Skeletal muscle tissue (tissue), 4 donors: ENCODE measurements around the gene TENM4. TPM values are rescaled to one million over a fixed set of nuclear protein-coding genes. Genes with fewer than 3 reads are reported as not detected.
"Not testable (repeated sequence)": the region's sequence is repeated elsewhere in the genome, so short reads cannot be mapped to it uniquely, and the experiment has no call there.

Source experiments
- H3K27ac ChIP-seq: one replicate; pipeline ENCODE4 v1.7.0; 2013; ENCODE audit warnings: mild to moderate bottlenecking, low read depth, low read length, inconsistent platforms
- H3K27me3 ChIP-seq, 3 donors: one replicate each; pipeline ENCODE4 v1.7.0; 2013; ENCODE audit warnings: low read length in 3 of 3; ENCODE audit not compliant: control insufficient read depth in 3 of 3, insufficient read depth in 3 of 3
- H3K36me3 ChIP-seq, 3 donors: one replicate each; pipeline ENCODE4 v1.7.0; 2013; ENCODE audit warnings: low read length in 3 of 3; ENCODE audit not compliant: control insufficient read depth in 3 of 3, insufficient read depth in 3 of 3
- H3K4me1 ChIP-seq, 3 donors: one replicate each; pipeline ENCODE4 v1.7.0; 2013; ENCODE audit warnings: low read length in 3 of 3, mild to moderate bottlenecking in 3 of 3; ENCODE audit not compliant: control insufficient read depth in 3 of 3, insufficient read depth in 3 of 3
- H3K4me3 ChIP-seq, 3 donors: one replicate each; pipeline ENCODE4 v1.7.0; 2013; ENCODE audit warnings: low read length in 3 of 3
- H3K9ac ChIP-seq, 3 donors: one replicate each; pipeline ENCODE4 v1.7.0; 2013; ENCODE audit warnings: low read length in 3 of 3, mild to moderate bottlenecking in 3 of 3, moderate library complexity in 2 of 3, low read depth in 1 of 3
- H3K9me3 ChIP-seq, 3 donors: one replicate each; pipeline ENCODE4 v1.7.0; 2013; ENCODE audit warnings: low read length in 3 of 3; ENCODE audit not compliant: control insufficient read depth in 3 of 3
- total RNA-seq: library from RNA; depleted of rRNA; stranded (reverse); fragments of >200 nt; gene quantifications from one replicate; pipeline ENCODE4 v1.2.3, GENCODE V29; 2014
- donor health status: Osteomylitis.

TENM4 gene
- total RNA-seq, 1 donor from 2014 or later: 18.3 TPM

DNA sequence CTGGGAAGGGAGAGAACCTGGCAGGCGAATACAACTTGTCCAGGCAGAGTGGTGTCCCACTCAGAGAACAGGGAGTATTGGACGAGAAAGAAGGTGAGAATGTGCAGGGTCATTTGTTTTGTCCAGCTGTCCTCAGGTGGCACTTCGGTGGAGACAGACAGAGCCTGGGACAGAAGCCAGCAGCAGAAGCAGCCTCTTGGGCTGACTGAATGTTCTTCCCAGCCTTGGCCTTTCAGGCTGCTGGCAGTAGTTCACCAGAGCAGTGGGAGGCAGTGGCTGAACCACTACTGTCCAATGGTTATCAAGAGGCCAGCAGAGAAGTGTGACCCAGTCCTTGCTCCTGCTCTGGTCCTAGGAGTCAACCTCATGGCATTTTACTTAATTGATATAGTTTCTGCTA lies 535.1 kb downstream of the TENM4 start:
- Histone ChIP-seq H3K9me3 (no peaks in the 10 kb centered on the region), H3K27me3 (peaks cover 0 to 6% (median 3%) of the 10 kb centered on the region in 3 donors), H3K4me1 (peaks cover 0 to 7% (median 3%) of the 10 kb centered on the region in 3 donors), H3K27ac (no peak overlapping the region), H3K36me3 (no peaks in the 10 kb centered on the region), H3K9ac (no peak overlapping the region), H3K4me3 (no peak overlapping the region)

DNA sequence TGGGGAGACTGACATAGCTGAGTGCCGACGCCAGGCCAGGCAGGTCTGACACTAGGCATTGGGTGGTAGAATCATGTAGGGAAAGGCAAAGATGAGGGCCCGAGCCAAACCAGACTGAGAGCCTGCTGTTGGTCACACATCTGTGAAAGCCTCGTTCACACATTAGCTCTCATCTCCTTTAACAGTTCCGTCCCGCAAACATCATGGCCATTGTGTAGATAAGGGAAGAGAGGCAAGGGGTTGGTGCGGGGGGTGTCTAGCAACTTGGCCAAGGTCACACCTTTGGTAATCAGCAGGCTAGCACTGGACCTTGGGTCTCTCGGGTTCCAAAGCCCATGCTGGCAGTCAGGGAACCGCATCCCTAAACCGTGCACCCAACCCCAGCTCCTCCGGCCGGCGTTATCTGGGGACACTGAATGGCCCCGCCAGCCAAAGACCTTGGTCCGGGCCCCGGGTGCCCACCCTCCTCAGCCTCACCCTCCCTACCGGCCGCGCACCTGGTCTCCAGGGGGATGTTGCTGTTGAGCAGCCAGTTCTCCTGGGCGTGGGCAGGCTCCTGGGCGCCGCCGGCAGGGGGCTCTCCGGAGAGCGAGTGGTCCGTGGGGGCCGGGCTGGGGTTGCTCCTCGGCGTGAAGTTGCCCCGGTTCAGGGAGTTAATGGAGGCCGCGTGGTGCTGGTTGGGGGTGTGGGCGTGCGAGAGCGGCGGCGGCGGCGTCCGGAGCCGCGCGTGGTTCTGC lies 537.9 kb downstream of the TENM4 start:
- Histone ChIP-seq H3K36me3 (no peaks in the 10 kb centered on the region), H3K27ac (no peak overlapping the region), H3K4me1 (peaks cover 0 to 7% (median 3%) of the 10 kb centered on the region in 3 donors), H3K27me3 (peaks cover 0 to 6% (median 3%) of the 10 kb centered on the region in 3 donors), H3K9me3 (no peaks in the 10 kb centered on the region), H3K4me3 (no peak overlapping the region), H3K9ac (no peak overlapping the region)

DNA sequence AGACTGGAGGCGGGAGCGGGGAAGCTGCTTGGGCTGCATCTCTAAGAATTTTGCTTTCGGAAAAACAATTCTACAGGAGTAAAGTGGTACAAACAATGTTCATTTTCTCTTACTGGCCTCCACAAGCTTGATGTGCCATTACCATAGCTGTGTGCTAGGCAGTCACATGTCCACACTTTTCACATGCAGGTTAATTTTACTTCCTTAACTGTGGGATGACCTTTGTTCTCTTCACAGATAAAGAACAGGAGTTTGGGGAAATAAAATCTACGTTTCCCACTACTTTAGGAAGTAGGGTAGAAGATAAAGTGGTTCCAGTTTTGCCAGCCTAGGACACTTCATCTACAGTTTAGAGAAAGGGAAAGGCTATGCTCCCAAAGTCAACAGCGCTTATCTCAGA lies 539.0 kb downstream of the TENM4 start:
- Histone ChIP-seq H3K4me3 (no peak overlapping the region), H3K36me3 (no peaks in the 10 kb centered on the region), H3K27ac (no peak overlapping the region)

GRCh38 chr11:78898266-78898775 lies 542.5 kb downstream of the TENM4 start:
- no peak overlapping the region for H3K9ac ChIP-seq
- no peak overlapping the region for H3K4me3 ChIP-seq
- H3K4me1 ChIP-seq: no peaks in the 10 kb centered on the region
- peaks cover 0 to 6% (median 3%) of the 10 kb centered on the region in 3 donors for H3K27me3 ChIP-seq
- no peaks in the 10 kb centered on the region for H3K36me3 ChIP-seq
- H3K27ac ChIP-seq: no peak overlapping the region
- no peaks in the 10 kb centered on the region for H3K9me3 ChIP-seq

More for the DNA sequence above, 539.0 kb downstream of the TENM4 start:
- H3K4me1 ChIP-seq: peaks cover 0 to 7% (median 3%) of the 10 kb centered on the region in 3 donors
- H3K9me3 ChIP-seq: no peaks in the 10 kb centered on the region
- H3K27me3 ChIP-seq: peaks cover 0 to 6% (median 3%) of the 10 kb centered on the region in 3 donors
- no peak overlapping the region for H3K9ac ChIP-seq

DNA sequence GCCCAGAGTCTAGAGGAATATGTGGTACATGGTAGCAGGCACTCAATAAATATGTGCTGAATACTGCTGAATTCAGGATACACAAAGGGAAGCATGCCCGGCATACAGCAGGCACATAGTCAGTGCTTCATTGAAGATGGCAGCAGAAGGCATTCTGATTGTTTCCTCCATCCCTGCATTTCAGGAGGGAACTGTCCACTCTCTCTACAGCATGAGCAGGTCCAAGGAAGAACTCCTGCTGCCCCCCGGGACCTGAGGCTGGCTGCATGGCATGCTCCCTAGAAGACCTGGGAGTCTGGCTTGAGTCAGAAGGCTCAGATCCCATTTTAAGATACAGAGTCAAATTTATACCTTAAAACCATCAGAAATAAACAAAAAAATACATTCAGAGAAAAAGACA lies 546.8 kb downstream of the TENM4 start:
- Histone ChIP-seq H3K9ac (no peak overlapping the region), H3K27me3 (no peaks in the 10 kb centered on the region), H3K9me3 (no peaks in the 10 kb centered on the region), H3K4me1 (no peaks in the 10 kb centered on the region), H3K4me3 (no peak overlapping the region), H3K36me3 (no peaks in the 10 kb centered on the region), H3K27ac (no peak overlapping the region)

- Histone ChIP-seq H3K4me3 (no peak overlapping the region), H3K27ac (no peak overlapping the region), H3K9me3 (no peaks in the 10 kb centered on the region), H3K27me3 (no peaks in the 10 kb centered on the region), H3K36me3 (no peaks in the 10 kb centered on the region), H3K9ac (no peak overlapping the region), H3K4me1 (no peaks in the 10 kb centered on the region)
Measured at GRCh38 chr11:78889698-78890097, 551.1 kb downstream of the TENM4 start.

DNA sequence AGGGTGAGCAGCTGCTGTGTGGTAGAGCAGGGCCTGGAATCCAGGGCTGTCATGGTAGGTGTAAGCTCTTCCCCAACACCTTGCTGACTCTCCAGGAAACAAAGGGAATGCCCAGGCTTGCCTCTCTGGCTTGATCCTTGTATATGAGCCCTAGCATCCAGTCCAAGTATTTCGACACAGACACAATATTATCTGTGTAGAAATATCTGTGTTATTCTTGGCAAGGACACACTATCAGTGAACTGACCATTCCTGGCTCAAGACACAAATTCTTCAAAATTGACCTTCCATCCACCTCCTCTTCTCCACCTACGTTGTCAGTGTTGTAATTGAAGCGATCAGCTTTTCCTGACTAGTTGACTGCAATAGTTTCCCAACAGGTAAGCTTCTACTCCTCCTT lies 554.2 kb downstream of the TENM4 start:
- no peak overlapping the region for H3K9ac ChIP-seq
- no peaks in the 10 kb centered on the region for H3K36me3 ChIP-seq
- H3K27me3 ChIP-seq: no peaks in the 10 kb centered on the region
- H3K27ac ChIP-seq: no peak overlapping the region
- no peaks in the 10 kb centered on the region for H3K4me1 ChIP-seq
- no peak overlapping the region for H3K4me3 ChIP-seq
- no peaks in the 10 kb centered on the region for H3K9me3 ChIP-seq

- H3K9me3 ChIP-seq: no peaks in the 10 kb centered on the region
- H3K27ac ChIP-seq: no peak overlapping the region
- H3K4me1 ChIP-seq: no peaks in the 10 kb centered on the region
- H3K27me3 ChIP-seq: no peaks in the 10 kb centered on the region
- H3K4me3 ChIP-seq: no peak overlapping the region
- H3K36me3 ChIP-seq: no peaks in the 10 kb centered on the region
- no peak overlapping the region for H3K9ac ChIP-seq
Measured at GRCh38 chr11:78884761-78885160, 556.1 kb downstream of the TENM4 start.

DNA sequence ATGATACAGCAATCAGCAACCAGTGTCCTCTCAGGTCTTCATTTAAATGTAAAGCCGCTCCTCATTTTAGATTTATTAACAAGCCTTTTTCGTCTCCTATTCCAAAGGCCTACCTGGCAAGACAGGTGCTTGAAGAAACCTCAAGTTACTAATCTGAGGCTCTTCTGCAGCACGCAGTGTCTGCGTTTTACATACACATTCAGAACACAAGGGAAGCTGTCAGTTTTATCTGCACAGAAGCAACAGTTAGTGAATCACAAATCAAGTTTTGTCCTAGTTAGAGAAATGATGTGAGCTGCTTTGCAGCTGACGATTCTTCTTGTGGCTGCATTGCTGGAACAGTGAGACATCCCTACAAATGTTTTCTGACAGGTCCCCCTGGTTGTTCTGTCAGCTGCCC lies 557.3 kb downstream of the TENM4 start:
- no peak overlapping the region for H3K9ac ChIP-seq
- H3K4me1 ChIP-seq: no peaks in the 10 kb centered on the region
- no peak overlapping the region for H3K4me3 ChIP-seq
- H3K36me3 ChIP-seq: no peaks in the 10 kb centered on the region
- H3K9me3 ChIP-seq: no peaks in the 10 kb centered on the region
- no peaks in the 10 kb centered on the region for H3K27me3 ChIP-seq
- no peak overlapping the region for H3K27ac ChIP-seq

- H3K36me3 ChIP-seq, H3K9me3 ChIP-seq, H3K4me3 ChIP-seq, H3K4me1 ChIP-seq, H3K27me3 ChIP-seq, H3K9ac ChIP-seq, H3K27ac ChIP-seq: not testable (repeated sequence)
Measured at GRCh38 chr11:78879094-78879980, 561.5 kb downstream of the TENM4 start.
